K562 (cell line): ENCODE measurements around the gene ZBTB49. TPM values are rescaled to one million over a fixed set of nuclear protein-coding genes. Genes with fewer than 3 reads are reported as not detected.

Source experiments
- ATF7 ChIP-seq: fragments of 450-650 bp; IDR thresholded peaks from 2 replicates; pipeline ENCODE4 v1.7.1; 2014; ENCODE audit warnings: mild to moderate bottlenecking, moderate library complexity
- CBX1 ChIP-seq: sonication (generic); IDR thresholded peaks from 2 replicates; pipeline ENCODE4 v1.6.1; 2016; ENCODE audit warnings: antibody characterized with exemption, low read depth, mild to moderate bottlenecking
- CTBP1 ChIP-seq: fragments of 450-650 bp; IDR thresholded peaks from 2 replicates; pipeline ENCODE4 v1.6.1; 2016; ENCODE audit warnings: borderline replicate concordance
- GATA2 ChIP-seq: sonication (generic); formaldehyde crosslinking; IDR thresholded peaks from 2 replicates; pipeline ENCODE4 v1.4.0; 2020; ENCODE audit warnings: mild to moderate bottlenecking, missing genetic modification reagents
- KLF1 ChIP-seq: fragments of 450-650 bp; IDR thresholded peaks from 2 replicates; pipeline ENCODE4 v1.6.1; 2016; ENCODE audit warnings: missing genetic modification characterization, missing compliant biosample characterization
- NBN ChIP-seq: fragments of 450-650 bp; IDR thresholded peaks from 2 replicates; pipeline ENCODE4 v1.6.1; 2016; ENCODE audit warnings: low read depth, mild to moderate bottlenecking
- PHB2 ChIP-seq: fragments of 450-650 bp; IDR thresholded peaks from 2 replicates; pipeline ENCODE4 v1.6.1; 2017; ENCODE audit warnings: low read depth
- RAD21 ChIP-seq, 2 experiments: fragments of 250-450 bp in 1 of 2; fragments of 450-650 bp in 1 of 2; sonication (Bioruptor Pico) in 1 of 2; formaldehyde crosslinking in 1 of 2; IDR thresholded peaks in 1 of 2; conservative IDR thresholded peaks in 1 of 2; 2 replicates each; pipeline versions ENCODE4 v1.4.0 to v1.8.0; 2020 to 2022; ENCODE audit warnings: mild to moderate bottlenecking in 2 of 2, moderate library complexity in 1 of 2
- RHOXF2B ChIP-seq: fragments of 250-450 bp; sonication (Bioruptor Pico); conservative IDR thresholded peaks from 2 replicates; pipeline ENCODE4 v1.5.1; 2021
- WHSC1 ChIP-seq: IDR thresholded peaks from one replicate; pipeline ENCODE4 v1.6.1; 2012; ENCODE audit warnings: low read length, control low read depth, inconsistent platforms
- ZNF3 ChIP-seq: fragments of 250-450 bp; sonication (Bioruptor Pico); IDR thresholded peaks from 2 replicates; pipeline ENCODE4 v1.5.0; 2021; ENCODE audit warnings: mild to moderate bottlenecking, moderate library complexity
- ZNF444 ChIP-seq: fragments of 250-450 bp; sonication (Bioruptor Pico); IDR thresholded peaks from 2 replicates; pipeline ENCODE4 v1.4.0; 2020; ENCODE audit warnings: mild to moderate bottlenecking, moderate library complexity
- ZNF584 ChIP-seq: fragments of 200-800 bp; sonication (Bioruptor generic); IDR thresholded peaks from 2 replicates; pipeline ENCODE4 v1.6.1; 2016; ENCODE audit warnings: low read depth, mild to moderate bottlenecking, missing genetic modification characterization, missing compliant biosample characterization
- polyA plus RNA-seq, 8 experiments: library from polyadenylated mRNA; depleted of rRNA in 4 of 8; stranded (reverse) in 5 of 8; unstranded in 3 of 8; fragments of >200 nt; fragmentation: Nextera tagmentation in 2 of 8; fragmentation: Illumina TruSeq in 1 of 8; extraction: Ambion mirVana in 2 of 8; extraction: Trizol in 1 of 8; gene quantifications; 2 replicates each; pipeline versions ENCODE4 v1.2.1 to v1.2.3, GENCODE V29; 2011 to 2014; ENCODE audit warnings: inconsistent platforms in 1 of 8, missing spikeins in 1 of 8
- total RNA-seq, 7 experiments: library from RNA; depleted of rRNA in 6 of 7; stranded (reverse); fragments of >200 nt in 6 of 7; fragmentation: Illumina TruSeq in 2 of 7; extraction: Trizol in 2 of 7; gene quantifications; 2 replicates each; pipeline versions ENCODE4 v1.2.1 to v1.2.3, GENCODE V29; 2011 to 2021; ENCODE audit warnings: low replicate concordance in 1 of 7
- TF ChIP-seq, protein P1 (sequence below): fragments of 250-450 bp; sonication (Bioruptor Pico); IDR thresholded peaks from 2 replicates; pipeline ENCODE4 v1.5.0; 2020; ENCODE audit warnings: mild to moderate bottlenecking, borderline replicate concordance
- TF ChIP-seq, protein P2 (sequence below): fragments of 450-650 bp; IDR thresholded peaks from 2 replicates; pipeline ENCODE4 v1.6.1; 2016; ENCODE audit warnings: mild to moderate bottlenecking
- TF ChIP-seq, protein P3 (sequence below): sonication (generic); formaldehyde crosslinking; IDR thresholded peaks from 2 replicates; pipeline ENCODE4 v1.9.0; 2022; ENCODE audit warnings: mild to moderate bottlenecking, missing genetic modification reagents
- TF ChIP-seq, protein P4 (sequence below): fragments of 450-650 bp; IDR thresholded peaks from 2 replicates; pipeline ENCODE4 v1.6.1; 2017; ENCODE audit warnings: mild to moderate bottlenecking, moderate library complexity
- TF ChIP-seq, protein P5 (sequence below), 2 experiments: fragments of 450-650 bp; conservative IDR thresholded peaks; 2 replicates each; pipeline ENCODE4 v1.6.1; 2017; ENCODE audit warnings: mild to moderate bottlenecking in 2 of 2, moderate library complexity in 2 of 2
- TF ChIP-seq, protein P6 (sequence below): fragments of 450-650 bp; IDR thresholded peaks from 2 replicates; pipeline ENCODE4 v1.6.1; 2017; ENCODE audit warnings: antibody characterized with exemption

ZBTB49 gene
- total and polyA plus RNA-seq, 9 of the 15 experiments (the other 6 are each of a cell fraction or from before 2014, with no cell fraction given), result 0.49 to 8.0 (median 4.2) TPM

DNA sequence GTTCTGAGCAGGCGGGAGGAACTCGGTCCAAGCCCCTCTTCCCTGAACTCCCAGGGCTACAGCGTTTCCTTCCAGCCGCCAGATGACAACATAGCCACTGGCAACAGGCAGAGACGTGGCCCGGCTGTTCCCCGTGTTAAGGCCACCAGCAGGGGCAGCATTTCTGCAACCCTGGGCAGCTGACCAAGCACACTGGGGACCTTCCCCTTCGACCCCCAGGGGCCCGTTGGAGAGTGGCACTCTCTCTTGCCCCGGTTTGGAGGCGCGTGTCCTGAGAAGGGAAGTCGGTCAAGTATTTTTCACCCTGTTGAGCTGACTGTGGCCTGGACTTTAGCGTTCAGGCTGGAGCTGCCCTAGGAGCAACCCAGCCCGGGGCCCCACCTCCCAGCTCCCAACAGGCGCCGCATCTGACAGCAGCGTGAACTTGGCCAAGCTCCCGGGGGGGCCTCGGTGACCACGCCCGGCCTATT, 37.6 kb downstream of the ZBTB49 start (continued):
- TF ChIP-seq, protein P1, sequence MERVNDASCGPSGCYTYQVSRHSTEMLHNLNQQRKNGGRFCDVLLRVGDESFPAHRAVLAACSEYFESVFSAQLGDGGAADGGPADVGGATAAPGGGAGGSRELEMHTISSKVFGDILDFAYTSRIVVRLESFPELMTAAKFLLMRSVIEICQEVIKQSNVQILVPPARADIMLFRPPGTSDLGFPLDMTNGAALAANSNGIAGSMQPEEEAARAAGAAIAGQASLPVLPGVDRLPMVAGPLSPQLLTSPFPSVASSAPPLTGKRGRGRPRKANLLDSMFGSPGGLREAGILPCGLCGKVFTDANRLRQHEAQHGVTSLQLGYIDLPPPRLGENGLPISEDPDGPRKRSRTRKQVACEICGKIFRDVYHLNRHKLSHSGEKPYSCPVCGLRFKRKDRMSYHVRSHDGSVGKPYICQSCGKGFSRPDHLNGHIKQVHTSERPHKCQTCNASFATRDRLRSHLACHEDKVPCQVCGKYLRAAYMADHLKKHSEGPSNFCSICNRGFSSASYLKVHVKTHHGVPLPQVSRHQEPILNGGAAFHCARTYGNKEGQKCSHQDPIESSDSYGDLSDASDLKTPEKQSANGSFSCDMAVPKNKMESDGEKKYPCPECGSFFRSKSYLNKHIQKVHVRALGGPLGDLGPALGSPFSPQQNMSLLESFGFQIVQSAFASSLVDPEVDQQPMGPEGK (CRISPR knock-in tag), result no peak
- no peak for TF ChIP-seq ZNF584 (CRISPR knock-in tag)
- TF ChIP-seq, protein P2, sequence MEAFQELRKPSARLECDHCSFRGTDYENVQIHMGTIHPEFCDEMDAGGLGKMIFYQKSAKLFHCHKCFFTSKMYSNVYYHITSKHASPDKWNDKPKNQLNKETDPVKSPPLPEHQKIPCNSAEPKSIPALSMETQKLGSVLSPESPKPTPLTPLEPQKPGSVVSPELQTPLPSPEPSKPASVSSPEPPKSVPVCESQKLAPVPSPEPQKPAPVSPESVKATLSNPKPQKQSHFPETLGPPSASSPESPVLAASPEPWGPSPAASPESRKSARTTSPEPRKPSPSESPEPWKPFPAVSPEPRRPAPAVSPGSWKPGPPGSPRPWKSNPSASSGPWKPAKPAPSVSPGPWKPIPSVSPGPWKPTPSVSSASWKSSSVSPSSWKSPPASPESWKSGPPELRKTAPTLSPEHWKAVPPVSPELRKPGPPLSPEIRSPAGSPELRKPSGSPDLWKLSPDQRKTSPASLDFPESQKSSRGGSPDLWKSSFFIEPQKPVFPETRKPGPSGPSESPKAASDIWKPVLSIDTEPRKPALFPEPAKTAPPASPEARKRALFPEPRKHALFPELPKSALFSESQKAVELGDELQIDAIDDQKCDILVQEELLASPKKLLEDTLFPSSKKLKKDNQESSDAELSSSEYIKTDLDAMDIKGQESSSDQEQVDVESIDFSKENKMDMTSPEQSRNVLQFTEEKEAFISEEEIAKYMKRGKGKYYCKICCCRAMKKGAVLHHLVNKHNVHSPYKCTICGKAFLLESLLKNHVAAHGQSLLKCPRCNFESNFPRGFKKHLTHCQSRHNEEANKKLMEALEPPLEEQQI, result peak; percentile 26; the same call in 1 of the 2 replicates
- TF ChIP-seq RHOXF2B (CRISPR knock-in tag), result no peak
- peak; percentile 38; the same call in 1 of the 2 replicates for TF ChIP-seq NBN
- TF ChIP-seq ATF7, result peak; percentile 45; the same call in 1 of the 2 replicates
- no peak for TF ChIP-seq PHB2
- TF ChIP-seq, protein P3, sequence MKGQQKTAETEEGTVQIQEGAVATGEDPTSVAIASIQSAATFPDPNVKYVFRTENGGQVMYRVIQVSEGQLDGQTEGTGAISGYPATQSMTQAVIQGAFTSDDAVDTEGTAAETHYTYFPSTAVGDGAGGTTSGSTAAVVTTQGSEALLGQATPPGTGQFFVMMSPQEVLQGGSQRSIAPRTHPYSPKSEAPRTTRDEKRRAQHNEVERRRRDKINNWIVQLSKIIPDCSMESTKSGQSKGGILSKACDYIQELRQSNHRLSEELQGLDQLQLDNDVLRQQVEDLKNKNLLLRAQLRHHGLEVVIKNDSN (CRISPR knock-in tag), result peak; percentile 66
- TF ChIP-seq CBX1, result no peak
- TF ChIP-seq ZNF3 (CRISPR knock-in tag), result no peak
- TF ChIP-seq, protein P4, sequence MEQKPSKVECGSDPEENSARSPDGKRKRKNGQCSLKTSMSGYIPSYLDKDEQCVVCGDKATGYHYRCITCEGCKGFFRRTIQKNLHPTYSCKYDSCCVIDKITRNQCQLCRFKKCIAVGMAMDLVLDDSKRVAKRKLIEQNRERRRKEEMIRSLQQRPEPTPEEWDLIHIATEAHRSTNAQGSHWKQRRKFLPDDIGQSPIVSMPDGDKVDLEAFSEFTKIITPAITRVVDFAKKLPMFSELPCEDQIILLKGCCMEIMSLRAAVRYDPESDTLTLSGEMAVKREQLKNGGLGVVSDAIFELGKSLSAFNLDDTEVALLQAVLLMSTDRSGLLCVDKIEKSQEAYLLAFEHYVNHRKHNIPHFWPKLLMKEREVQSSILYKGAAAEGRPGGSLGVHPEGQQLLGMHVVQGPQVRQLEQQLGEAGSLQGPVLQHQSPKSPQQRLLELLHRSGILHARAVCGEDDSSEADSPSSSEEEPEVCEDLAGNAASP, result no peak
- no peak for TF ChIP-seq KLF1
- TF ChIP-seq, protein P5, sequence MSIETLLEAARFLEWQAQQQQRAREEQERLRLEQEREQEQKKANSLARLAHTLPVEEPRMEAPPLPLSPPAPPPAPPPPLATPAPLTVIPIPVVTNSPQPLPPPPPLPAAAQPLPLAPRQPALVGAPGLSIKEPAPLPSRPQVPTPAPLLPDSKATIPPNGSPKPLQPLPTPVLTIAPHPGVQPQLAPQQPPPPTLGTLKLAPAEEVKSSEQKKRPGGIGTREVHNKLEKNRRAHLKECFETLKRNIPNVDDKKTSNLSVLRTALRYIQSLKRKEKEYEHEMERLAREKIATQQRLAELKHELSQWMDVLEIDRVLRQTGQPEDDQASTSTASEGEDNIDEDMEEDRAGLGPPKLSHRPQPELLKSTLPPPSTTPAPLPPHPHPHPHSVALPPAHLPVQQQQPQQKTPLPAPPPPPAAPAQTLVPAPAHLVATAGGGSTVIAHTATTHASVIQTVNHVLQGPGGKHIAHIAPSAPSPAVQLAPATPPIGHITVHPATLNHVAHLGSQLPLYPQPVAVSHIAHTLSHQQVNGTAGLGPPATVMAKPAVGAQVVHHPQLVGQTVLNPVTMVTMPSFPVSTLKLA (conservative IDR thresholded peaks at IDR 0.05), result peak in 1 of 2 experiments; percentile 69; a peak in 2 of 4 replicates
- peak; percentile 48; the same call in 1 of the 2 replicates for TF ChIP-seq CTBP1
- no peak for TF ChIP-seq WHSC1
- no peak for TF ChIP-seq ZNF444 (CRISPR knock-in tag)
- TF ChIP-seq, protein P6, sequence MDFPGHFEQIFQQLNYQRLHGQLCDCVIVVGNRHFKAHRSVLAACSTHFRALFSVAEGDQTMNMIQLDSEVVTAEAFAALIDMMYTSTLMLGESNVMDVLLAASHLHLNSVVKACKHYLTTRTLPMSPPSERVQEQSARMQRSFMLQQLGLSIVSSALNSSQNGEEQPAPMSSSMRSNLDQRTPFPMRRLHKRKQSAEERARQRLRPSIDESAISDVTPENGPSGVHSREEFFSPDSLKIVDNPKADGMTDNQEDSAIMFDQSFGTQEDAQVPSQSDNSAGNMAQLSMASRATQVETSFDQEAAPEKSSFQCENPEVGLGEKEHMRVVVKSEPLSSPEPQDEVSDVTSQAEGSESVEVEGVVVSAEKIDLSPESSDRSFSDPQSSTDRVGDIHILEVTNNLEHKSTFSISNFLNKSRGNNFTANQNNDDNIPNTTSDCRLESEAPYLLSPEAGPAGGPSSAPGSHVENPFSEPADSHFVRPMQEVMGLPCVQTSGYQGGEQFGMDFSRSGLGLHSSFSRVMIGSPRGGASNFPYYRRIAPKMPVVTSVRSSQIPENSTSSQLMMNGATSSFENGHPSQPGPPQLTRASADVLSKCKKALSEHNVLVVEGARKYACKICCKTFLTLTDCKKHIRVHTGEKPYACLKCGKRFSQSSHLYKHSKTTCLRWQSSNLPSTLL, result no peak
- TF ChIP-seq RAD21 (CRISPR knock-in tag; conservative IDR thresholded peaks at IDR 0.05 in 1 of 2, IDR thresholded peaks at IDR 0.05 in 1 of 2), result peak in 1 of 2 experiments; percentile 28; a peak in 1 of 4 replicates
- no peak for TF ChIP-seq GATA2 (CRISPR knock-in tag)
